ENCODE data around the gene OTOA. TPM values are rescaled to one million over a fixed set of nuclear protein-coding genes. Genes with fewer than 3 reads are reported as not detected.

The OTOA gene
- total and polyA plus RNA-seq, 2 of the 8 experiments (the other 6 are each of a cell fraction or from before 2014, with no cell fraction given): 0.06 to 0.32 TPM

- TF ChIP-seq CEBPB (IDR thresholded peaks at IDR 0.05; ENCODE audit: low read depth, low read length) (no peak), POLR2AphosphoS5 (IDR thresholded peaks at IDR 0.05; ENCODE audit: low read depth, low read length) (no peak), GTF2F1 (IDR thresholded peaks at IDR 0.05; ENCODE audit: borderline replicate concordance, low read depth, low read length) (no peak), SP2 (IDR thresholded peaks at IDR 0.05; ENCODE audit: low read length) (no peak), SP4 (IDR thresholded peaks at IDR 0.05; ENCODE audit: low read length) (no peak)
These were observed 3.8 kb downstream of the OTOA start (continued) for GRCh38 chr16:21667575-21667974.

Data from H1 (cell line).